ENCODE measurements around the gene TP53BP1. TPM values are rescaled to one million over a fixed set of nuclear protein-coding genes. Genes with fewer than 3 reads are reported as not detected.

TP53BP1 gene
- total RNA-seq, 1 experiment from 2014 or later, result 54.1 TPM

GRCh38 chr15:43370310-43370974 lies 122.5 kb downstream of the TP53BP1 start:
- Histone ChIP-seq H4K20me1 (ENCODE audit: insufficient read depth) (peaks cover 2% of the 10 kb centered on the region; the same call in 1 of the 2 replicates), H3K9ac (ENCODE audit: low read length) (peak overlapping the region; percentile 78), H3K27ac (ENCODE audit: low read depth, low read length) (peak overlapping the region; percentile 89), H2AFZ (ENCODE audit: low read depth, low read length, poor library complexity, severe bottlenecking) (peak overlapping the region; percentile 27), H3K9me2 (ENCODE audit: insufficient read depth) (no peaks in the 10 kb centered on the region), H3K27me3 (ENCODE audit: insufficient read depth, low read length) (no peaks in the 10 kb centered on the region), H3K79me2 (ENCODE audit: insufficient read depth, low read length) (peaks cover 62% of the 10 kb centered on the region), H3K36me3 (ENCODE audit: control insufficient read depth in 1 of 2, insufficient read depth in 2 of 2, low read length in 2 of 2) (peaks cover 19 to 26% of the 10 kb centered on the region in 2 experiments; a peak in 3 of 4 replicates), H3K9me3 (ENCODE audit: control insufficient read depth in 1 of 2, insufficient read depth in 1 of 2, low read depth in 1 of 2, low read length in 2 of 2) (peaks cover 0 to 4% of the 10 kb centered on the region in 2 experiments; a peak in 1 of 4 replicates), H3K4me3 (replicated peaks in 1 of 2; ENCODE audit: low read depth in 1 of 2, low read length in 2 of 2) (peak overlapping the region; percentile 74 to 79), H3K4me1 (ENCODE audit: control insufficient read depth in 1 of 2, insufficient read depth in 2 of 2, low read length in 2 of 2) (peaks cover 0 to 21% of the 10 kb centered on the region in 2 experiments; a peak in 3 of 4 replicates), H3K4me2 (ENCODE audit: low read length) (peak overlapping the region; percentile 83)
- CTCF ChIA-PET, result interaction anchor here (0.7 kb wide), 1 partner anchor 15 kb away, joined by 3 read pairs; no protein-coding TSS in a partner anchor
- no peak for TF ChIP-seq TCF7L2 (IDR thresholded peaks at IDR 0.05; ENCODE audit: borderline replicate concordance, extremely low read depth, insufficient read depth, insufficient read length)
- TF ChIP-seq ZBTB33 (IDR thresholded peaks at IDR 0.05; ENCODE audit: extremely low read depth, insufficient replicate concordance, low read length), result no peak
- TF ChIP-seq CEBPB (IDR thresholded peaks at IDR 0.05; ENCODE audit: low read depth), result no peak
- no peak for TF ChIP-seq ATF3 (IDR thresholded peaks at IDR 0.05)
- BruUV-seq (replicated peaks), result no TSS peak
- intact Hi-C loops (cut with micrococcal nuclease), result no loop called here
- RAD21 ChIA-PET (ENCODE audit: low non-redundant PET in 1 of 2, low total read pairs in 2 of 2, uncharacterized antibody in 2 of 2, unreplicated experiment in 2 of 2), result no interaction called here
- POLR2A ChIA-PET, result interaction anchor here (0.9 to 1.3 kb wide), 2 partner anchors 9 to 140 kb away, joined by 3 to 4 read pairs; no protein-coding TSS in a partner anchor
- ATAC-seq (peak; percentile 63), DNase-seq (ENCODE audit: low read depth, low spot score) (no peak)

Measured in HCT116 (cell line).